Heart left ventricle (tissue), 13 donors: Measurements from ENCODE around the gene CD2BP2.

Experiments used
- CTCF ChIP-seq, 12 donors: fragments of 200-600 bp; sonication (generic) in 4 of 12; IDR thresholded peaks; one replicate each; pipeline versions ENCODE4 v1.5.0 to v1.8.0; 2018 to 2022; ENCODE audit warnings: antibody characterized with exemption in 12 of 12, mild to moderate bottlenecking in 5 of 12
- POLR2A ChIP-seq, 2 donors: fragments of 450-650 bp; IDR thresholded peaks; one replicate each; pipeline ENCODE4 v1.6.1; 2017; ENCODE audit warnings: antibody characterized with exemption in 2 of 2, mild to moderate bottlenecking in 2 of 2, moderate library complexity in 2 of 2
- donor health status: ischemic (EF 13 %, LVEDD 7.1; RV severe dilation, severe dysfunction).
- donor health status: DM: no; HTN: yes; CAD: no.
- donor health status: DM: no; HTN: no; CAD: no.
- donor health status: ischemic (EF 25% LVEDD 6.9; RV normal size, moderate dysfunction).
- donor health status: ischemic (EF 25% LVEDD 5.7; RV mildly dilated, moderate dysfunction).
- donor health status: ischemic (EF 35%, LVEDD 5.7; RV mildly dilated, moderate dysfunction).
- donor health status: nonischemic (EF 11% LVEDD 7.7; RV severe dilation, severe dysfunction).
- donor health status: DM: yes; HTN: yes; CAD: no.
- donor health status: PGD.
- donor health status: ischemic (EF 29% LVEDD 5.4; RV normal size, mild dysfunction).
- donor health status: nonischemic (EF 23%, LVEDD 6.1; RV moderate dilation, normal function).

DNA sequence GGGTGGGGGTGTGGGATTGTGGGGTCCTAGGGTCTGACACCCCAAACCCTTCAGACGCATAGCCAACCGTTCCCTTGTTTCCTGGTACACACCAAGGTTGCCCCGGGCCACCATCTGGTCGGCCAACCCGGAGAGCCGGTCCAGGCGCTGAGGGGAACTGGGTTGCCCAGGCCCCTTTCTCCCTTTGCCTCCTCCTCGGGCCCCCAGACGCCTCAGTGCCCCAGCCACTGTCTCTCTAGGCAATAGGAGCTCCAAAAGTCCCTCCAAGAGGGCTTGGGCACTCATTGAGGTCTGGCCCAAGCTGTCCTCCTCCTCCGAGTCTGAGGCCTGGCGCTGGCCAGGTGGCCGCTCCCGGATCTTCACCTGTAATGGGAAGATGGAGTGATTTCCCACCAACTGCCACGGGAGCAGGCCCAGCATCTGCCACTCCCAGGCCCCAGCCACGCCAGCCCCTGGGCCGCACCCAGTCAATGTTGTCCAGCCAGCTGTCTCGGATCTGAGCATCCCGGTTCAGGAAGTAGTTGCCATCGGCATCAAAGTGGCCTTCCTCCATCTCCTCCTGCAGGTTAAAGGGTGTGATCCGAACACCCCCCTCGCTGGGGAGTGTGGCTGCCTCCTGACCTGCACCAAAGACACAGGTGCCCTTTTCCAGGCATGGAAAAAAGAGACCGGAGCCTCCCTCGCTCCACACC lies 1.5 kb downstream of the CD2BP2 start:
- TF ChIP-seq CTCF (IDR thresholded peaks at IDR 0.05) (no peak), POLR2A (IDR thresholded peaks at IDR 0.05) (no peak)
